Limb (tissue), 2 donors: ENCODE results near the gene AGAP1.

ENCODE experiments used
- DNase-seq, 2 donors: peaks; one replicate each; pipeline ENCODE4 v3.0.0-alpha.2; 2016; ENCODE audit errors: extremely low spot score in 2 of 2

AGAP1 gene

DNA sequence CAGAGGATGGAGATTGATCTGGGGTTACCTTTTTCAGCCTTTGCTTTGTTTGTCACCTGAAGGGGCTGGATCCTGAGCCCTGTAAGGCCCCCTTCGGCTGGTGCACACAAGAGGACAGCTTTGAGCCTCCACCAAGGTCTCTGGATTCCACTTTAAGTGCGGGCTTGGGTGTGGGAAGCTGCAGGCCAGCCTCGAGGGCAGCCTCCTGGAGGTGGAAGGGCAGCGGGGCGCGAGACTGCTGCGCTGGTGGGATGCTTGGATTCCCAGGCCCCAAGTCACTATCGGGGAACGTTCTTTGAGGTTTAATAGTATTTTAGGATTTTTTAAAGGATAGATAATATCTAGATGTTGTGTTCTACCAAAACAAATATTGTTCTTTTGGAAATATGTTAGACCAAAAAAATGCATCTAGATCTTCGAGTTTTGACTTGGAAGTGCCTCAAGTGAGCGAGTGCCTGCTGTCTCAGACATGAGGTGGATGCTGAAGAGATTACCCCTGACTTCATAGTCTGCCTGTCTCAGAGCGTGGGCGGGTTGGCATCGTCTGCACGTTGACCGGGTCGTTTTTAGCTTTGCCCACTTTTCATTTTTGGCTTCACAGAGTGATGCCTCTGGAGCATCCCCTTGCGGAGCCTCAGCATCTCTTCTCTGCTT is 113.8 kb downstream of the AGAP1 start:
- no peak for DNase-seq

DNA sequence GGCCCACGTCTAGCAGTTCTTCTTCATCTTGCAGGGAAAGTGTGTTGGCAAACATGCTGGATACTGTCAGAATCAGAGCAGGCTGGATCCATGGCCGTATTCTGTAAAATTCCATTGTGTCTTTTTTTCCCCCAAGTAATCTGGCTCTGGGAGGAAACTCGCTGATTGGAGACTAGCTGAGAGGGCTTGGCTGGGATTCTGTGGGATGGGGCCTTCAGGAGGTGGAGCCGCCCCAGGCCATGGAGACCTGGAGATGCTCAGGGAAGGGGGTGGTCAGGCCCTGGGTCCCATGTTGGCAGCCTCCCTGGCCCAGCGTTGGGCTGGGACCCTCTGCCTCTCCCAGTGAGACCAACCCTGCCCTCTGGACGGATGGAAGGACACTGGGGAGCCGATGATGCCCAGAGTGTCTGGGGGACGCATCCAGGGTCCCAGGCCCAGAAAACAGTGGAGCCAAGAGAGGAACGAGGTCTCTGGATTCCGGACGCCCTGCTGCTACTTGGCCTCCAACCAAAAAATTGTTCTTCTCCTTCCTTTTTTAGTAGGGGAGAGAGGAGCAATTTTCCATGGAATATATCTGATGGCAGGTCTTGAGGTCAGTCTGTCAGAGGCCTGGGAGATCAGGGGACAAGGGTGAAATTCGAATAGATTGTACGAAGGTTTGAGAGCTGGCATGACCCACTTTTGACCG is 114.5 kb downstream of the AGAP1 start:
- peak in 1 of 2 donors; percentile 51 for DNase-seq

DNA sequence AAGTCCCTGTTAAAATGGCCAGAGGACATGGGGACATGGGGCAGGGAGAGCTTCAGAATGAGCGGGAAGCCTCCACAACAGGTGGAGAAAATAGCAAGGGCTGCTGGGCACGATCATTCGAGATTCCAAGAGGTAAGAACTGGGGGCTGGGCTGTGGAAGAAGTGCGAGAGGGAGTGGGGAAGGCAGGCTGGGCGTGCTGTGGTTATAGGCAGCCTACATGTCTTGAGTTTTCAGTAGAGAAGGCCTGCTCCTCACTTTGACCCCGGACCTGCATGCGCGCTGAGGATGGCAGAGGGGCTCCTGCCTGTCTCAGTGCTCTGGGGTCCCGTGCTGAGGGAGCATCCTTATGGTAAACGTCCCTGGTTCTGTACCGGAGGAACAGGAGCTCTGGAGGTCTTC is 115.5 kb downstream of the AGAP1 start:
- no peak for DNase-seq

DNA sequence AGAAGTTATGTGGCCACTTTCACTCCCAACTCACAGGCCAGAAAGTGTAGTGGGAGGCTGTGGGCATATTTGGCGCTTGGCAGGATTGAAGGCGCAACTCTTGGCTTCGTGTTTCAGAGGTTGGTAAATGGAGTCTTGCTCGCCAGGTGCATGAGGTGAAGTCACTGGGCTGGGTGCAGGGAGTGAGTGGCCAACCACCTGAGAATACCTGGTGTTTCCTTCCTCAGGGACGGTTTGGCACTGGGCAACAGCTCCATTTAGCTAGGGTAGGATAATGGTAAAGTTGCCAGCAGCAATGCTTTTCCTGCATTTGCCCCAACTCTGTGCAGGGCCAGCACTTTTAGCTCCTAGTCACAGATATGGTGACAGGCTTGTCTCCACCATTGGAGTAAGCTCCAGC is 115.9 kb downstream of the AGAP1 start:
- no peak for DNase-seq

DNA sequence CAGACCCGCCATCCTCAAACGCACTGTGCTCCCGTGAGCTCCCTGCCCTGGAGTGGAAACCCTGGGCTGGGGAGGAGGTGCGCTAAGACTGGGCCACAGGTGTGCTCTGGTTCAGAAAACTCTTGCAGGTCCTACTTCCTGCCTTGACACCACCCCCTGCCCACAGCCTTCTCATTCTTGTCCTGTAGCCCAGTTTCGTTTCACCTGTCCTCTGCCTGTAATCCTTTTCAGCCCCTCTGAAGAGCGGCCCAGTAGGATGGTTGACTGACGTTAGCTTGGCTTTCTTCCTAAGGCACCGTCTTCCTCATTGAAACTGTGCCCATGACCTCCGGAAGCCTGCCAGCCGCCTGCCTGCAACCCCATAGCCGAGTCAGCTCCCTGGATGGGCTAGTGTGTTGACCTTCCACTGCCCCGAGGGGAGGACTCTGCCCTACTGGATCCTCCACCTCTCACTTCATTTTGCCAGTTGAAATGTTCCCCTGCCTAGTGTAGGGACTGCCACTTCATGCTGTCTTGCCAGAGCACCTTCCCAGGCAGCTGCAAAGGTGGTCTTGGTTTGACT is 116.9 kb downstream of the AGAP1 start:
- no peak for DNase-seq

DNA sequence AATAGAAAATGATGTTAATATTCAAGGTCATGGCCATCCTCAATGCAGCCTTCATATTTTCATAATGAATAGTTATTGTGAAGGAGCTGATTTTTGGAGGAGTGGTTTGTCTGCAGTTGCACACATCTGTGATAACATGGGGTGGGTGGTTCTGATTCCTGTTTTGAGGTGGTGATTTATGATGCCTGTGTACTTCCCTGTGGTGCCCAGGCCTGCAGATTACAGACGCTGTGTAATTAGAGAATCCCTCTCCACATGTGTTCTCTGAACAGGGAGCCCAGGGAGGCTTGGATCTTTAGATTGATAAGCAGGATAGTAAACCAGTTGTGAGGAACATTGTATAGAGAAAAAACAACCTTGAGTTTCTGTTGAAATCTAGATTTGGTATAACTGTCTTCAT is 117.5 kb downstream of the AGAP1 start:
- DNase-seq: no peak

DNA sequence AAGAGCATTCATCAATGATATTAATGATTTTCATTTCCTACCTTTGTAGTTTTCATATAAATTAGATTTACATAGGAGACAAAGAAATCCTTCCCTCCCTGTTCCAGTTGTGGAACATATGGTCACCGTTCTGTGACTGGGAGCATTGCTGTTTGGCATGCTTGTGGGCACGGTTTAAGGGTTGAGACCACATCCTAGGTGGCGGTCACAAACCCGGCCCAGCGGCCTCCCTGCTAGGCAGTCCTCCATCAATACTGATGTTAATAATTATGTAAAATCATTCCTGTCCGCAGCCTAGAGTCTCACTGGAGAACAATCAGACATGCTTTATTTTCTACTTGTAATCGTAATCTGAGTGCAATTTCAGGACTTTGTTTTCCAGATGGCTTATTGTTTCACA is 117.9 kb downstream of the AGAP1 start:
- DNase-seq: no peak

DNA sequence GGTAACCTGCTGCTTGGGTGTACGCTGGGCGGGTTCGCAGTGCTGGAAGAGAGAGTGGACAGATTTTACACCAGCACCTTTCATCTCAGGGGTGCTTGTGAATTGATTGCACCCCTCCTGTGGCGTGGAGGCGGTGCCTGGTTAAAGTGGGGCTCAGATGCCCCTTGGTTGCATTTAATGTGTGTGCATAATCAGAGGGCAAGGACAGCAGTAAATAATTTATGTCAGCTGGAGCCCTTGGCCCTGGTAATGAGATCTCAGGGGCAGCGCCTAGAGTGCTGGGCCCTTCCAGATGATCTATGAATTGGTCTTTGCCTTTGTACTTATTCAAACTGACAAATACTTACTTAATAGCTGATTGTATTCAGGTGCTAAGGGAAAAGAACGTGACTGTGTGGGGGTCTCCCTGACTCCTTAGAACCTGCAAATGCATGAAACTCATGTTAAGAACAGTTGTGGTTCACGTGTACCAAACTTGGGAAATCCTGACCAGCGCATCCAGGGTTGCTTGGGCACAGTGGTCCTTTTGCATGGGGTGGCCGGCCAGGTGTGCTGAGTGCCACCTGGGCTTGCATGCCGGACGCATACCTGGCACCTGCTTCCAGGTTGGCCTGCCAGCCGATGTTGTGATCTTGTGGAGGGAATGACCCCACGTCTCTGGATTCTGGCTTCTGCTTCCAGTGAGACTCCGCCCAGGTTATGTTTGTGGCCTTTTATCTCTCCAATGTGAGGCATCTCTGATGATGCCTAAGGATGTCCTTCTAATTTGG is 118.5 kb downstream of the AGAP1 start:
- DNase-seq: no peak

DNA sequence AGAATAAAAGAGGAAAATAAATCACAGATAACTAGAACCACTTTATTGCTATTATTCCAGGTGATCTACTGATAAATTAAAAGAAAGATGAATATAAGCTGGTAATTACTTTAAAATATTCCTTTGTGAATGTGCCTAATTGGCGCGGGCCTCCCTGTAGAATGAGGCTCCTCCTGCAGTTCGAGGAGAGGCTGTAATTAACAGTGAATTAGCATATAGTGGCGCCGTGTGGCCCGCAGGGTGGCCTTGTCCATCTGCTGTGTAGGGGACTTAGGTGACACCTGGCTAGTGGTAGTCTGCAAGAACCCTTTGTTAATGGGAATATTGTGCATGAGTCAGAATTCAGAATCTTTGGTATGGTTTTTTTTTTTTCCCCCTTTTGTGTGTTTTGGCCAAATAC is 119.8 kb downstream of the AGAP1 start:
- DNase-seq: no peak

DNA sequence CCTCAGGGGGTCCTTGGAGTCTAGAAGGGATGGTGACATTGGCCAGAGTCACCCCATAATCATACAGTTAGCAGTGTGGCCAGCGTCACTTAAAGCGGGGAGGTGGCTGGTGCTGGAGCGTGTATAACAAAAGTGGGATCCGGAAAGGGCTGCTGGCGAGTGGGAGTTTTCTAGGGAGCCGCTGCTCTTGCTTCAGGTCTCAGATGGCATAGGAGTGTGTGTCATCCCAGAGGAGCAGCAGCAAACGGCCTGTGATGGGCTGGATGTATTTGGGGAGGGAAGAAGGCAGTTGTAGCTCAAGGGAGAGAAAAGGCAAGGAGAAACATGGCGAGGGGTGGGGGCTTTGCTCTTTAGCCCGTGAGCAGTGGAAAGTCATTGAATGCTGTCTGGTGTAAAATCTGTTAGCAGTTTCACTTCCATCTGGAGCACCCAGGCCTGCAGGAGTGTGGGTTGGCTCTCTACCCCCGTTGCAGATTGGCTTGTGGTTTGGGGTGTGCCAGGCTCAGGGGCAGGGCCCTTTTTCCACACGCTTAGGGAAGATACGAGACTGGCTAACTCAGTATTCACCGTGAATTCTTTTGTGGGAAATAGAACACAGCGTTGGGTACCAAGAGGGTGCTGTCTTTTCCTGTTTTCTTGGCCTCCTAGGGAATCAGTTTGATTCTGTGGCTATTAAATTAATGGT is 120.5 kb downstream of the AGAP1 start:
- DNase-seq: no peak

DNA sequence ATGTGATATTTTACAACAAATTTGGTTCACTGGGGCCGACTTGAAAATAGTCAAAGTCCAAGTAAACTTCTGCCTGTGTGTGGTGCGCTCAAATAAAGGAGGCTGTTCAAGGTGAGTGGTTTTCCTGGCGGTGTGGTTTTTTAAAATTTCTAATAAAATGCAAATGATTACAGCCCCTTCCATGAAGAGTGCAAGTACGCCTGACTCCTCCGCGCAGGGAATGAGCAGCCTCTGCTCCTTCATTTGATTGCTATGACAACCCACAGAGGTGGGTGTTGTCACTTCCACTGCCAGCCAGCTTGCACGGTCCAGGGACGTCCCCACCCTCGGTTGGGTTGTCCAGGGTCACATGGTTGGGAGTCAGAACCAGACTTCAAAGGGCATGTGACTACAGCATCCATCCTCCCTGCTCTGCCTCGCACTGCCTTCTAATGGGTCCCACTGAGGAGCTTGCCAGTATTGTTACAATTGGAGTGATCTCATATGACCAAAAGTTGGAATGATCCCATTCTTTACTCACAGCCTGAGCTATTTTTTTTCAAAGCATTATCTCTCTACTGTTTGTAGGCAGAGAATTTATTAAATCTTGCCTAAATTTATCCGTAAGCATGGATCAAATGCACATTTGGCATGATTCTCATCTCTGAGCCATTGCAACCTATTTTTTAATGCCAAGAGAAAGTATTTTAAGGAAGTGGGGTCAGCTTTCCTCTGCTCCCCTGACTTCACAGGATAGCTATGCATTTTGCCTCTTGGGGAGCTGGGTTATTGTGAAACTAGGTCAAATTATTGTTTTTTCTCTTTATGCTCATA is 121.3 kb downstream of the AGAP1 start:
- DNase-seq: peak in 1 of 2 donors; percentile 58

DNA sequence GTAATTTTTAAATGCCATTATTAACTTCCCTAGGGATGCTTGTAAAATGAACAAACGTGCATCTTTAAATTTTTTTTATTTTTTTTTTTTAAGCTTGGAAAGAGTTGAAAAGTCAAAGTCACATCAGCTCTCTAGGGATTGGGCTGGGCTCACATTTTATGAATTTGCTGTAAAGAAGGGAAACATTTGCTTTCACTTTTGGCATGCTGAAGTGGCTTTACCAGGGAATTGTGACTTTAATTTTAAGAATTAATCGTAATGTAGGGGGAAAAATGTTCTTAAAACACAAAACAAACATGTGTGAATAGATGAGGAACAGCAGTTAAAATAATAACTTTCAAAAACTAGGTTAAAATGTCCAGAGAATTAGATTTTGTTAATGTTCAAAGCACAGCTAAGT is 123.0 kb downstream of the AGAP1 start:
- peak in 1 of 2 donors; percentile 61 for DNase-seq

DNA sequence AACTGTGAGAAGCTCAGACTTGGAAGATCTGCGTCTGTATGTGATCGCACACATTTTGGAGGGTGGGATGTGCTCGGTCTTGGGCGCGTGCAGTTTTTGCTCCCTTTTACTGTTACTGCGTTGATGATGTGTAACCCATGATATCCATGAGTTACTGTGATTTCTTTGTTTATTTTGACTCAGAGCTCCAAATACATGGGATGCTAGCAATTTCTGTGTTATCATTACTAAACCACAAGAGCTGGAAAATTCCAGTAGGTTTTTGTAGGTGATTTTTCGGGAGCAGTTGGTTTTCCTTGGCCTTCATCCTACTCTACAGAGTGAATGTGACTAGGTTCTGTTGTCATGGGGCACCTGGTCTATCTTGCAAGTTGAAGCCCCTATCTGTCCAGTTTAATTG is 124.2 kb downstream of the AGAP1 start:
- no peak for DNase-seq

DNA sequence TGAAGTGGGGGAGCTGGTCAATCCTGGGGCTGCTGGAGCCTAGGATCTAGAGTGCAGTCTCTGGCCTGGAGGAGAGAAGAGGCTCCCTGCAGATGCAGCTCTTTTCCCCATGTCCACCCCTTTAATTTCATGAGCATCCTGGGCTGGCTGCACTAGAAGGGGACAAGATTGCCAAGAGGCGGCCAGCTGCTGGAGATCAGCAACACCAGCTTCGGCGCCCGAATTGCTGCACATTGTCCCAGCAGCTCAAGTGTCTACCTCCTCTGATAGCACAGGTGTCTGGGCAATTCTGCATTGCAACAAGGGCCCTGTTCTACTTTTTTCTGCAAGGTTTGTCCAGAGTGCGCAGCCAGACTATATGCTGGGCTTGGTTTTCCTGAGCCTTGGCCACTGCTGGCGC is 125.7 kb downstream of the AGAP1 start:
- DNase-seq: no peak

DNA sequence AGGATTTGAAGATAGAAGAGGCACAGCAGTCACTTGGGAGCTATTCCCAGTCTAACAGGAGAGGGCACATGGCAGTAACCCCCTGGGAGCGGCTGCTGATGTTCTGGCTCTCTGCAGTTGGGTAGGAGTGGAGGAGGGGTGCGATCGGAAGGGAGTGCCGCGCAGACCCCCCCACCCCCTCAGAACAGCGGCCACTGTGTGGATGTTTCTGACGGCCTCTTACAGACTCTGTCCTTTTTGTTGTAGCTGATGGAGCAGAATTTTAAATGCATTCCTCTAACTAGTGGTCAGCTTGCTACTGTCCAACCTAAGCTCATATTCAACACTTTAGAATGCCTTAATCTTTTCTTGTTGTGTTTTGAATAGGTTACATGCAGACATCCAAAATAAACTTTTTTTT is 127.9 kb downstream of the AGAP1 start:
- no peak for DNase-seq

DNA sequence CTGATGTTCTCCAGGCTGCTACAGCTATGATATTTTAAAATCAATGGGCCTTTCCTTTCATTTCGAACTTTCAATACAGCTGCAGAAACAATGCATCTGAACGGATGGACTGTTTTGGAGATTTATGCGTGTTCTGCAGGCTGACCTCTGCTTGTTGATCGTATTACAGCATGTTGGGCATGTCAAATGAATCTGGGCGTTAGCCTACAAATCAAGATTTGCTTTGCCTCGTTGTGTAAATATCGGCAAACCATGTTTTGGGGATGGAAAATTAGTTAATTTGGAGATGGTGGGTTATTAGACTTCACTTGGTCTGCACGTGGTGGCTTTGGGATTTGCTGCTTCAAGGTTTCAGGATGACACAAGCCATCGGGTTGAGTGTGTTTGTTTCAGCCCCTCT is 129.3 kb downstream of the AGAP1 start:
- DNase-seq: no peak

DNA sequence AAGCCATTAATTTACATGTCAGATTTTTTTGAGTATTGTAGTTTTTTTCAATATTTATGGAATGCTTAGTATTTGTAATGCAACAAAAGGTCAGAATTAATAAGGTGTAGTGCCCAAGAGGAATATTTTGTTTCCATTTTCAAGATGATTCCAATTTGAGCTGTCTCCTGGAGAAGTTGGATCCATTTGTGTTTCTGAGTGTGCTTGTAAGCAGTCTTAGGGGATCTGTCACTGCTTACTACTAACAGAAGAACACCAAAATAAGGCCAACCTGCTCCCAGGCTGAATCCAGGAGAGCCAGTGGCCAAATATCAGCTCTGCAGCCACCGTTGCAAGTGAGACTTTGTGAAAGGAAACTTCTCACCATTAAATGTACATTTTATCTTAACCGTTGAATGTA is 129.9 kb downstream of the AGAP1 start:
- no peak for DNase-seq

DNA sequence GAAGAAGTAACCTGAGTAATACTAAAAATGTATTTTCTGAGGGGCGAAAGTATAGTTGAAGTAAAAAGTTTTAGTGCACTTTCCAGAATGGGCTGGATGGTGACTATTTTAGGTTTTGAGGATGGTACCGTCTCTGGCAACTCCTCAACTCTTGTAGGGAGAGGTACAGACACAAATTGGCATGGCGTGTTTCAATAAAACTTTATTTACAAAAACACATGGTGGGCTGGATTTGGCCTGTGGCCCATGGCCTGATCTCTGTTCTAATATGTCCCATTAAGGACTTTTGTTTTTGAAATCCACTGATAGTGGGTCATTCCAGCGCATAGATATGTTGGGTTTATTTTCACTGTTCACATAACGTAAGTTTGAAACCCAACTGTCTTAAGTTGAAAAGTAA is 132.8 kb downstream of the AGAP1 start:
- no peak for DNase-seq

DNA sequence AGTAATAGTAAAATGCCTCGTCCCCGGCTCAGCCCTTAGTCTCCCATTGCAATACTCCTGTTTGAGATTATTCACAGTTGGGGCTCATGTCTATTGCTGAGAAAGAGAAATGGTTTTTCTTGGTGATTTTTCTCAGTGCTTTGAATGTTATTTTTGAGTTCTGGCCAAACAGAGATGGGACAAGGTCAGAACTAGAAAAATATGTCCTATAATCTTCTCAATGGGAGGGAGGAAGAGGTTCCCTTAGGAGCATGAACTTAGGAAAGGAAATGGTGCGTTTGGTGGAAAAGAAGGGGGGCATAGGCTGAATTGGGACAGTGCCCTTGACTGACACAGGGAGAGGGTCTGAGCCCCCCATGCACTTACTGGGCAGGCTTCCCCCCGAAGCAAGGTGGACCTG is 133.8 kb downstream of the AGAP1 start:
- no peak for DNase-seq

DNA sequence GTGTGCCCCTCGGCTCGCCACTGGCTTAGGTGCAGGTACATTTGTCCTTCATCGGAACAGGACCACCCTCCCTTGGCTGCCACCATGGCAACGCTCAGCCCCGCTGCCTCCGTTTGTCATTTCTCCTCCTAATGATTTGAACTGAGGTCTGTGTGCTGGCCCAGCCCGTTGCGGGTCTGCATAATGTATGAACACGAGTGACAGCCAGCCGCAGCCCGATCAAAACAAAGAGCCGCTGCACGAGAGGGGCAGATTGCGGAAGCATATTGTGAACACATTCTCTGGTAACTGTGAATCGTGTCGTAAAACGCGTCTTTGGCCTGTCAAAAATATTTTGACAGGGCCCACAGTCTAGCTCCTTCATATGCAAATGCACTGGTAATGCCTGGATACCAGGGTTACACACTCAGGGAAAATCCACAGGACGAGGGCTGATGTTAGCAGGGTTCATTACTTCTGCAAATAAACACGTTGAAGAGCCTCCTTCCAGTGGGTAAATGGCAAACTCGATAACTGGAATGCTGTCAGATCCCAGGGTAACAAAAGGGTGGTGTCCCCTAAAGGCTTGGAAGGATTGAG is 137.0 kb downstream of the AGAP1 start:
- DNase-seq: no peak
